NCI-H2171 treated with DMSO at 0.1 percent for 48 hours (cell line): ENCODE results near the gene PRIMPOL.
"Not testable (repeated sequence)": the region's sequence is repeated elsewhere in the genome, so short reads cannot be mapped to it uniquely, and the experiment has no call there.

ENCODE experiments used
- DNase-seq: peaks from one replicate; lab custom pipeline; 2025; lab: John Stamatoyannopoulos, UW

PRIMPOL gene, protein sequence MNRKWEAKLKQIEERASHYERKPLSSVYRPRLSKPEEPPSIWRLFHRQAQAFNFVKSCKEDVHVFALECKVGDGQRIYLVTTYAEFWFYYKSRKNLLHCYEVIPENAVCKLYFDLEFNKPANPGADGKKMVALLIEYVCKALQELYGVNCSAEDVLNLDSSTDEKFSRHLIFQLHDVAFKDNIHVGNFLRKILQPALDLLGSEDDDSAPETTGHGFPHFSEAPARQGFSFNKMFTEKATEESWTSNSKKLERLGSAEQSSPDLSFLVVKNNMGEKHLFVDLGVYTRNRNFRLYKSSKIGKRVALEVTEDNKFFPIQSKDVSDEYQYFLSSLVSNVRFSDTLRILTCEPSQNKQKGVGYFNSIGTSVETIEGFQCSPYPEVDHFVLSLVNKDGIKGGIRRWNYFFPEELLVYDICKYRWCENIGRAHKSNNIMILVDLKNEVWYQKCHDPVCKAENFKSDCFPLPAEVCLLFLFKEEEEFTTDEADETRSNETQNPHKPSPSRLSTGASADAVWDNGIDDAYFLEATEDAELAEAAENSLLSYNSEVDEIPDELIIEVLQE

GRCh38 chr4:184649026-184649970 is at the start of gene PRIMPOL, which contains the start of gene CASP3:
TSS of gene PRIMPOL (plus strand) at chr4:184649738. CDS start at chr4:184657141, 7,403 bp downstream.
TSS of gene CASP3 (minus strand) at chr4:184649447. CDS start at chr4:184638453, 10,994 bp downstream.
- DNase-seq, result peak; percentile 84

- DNase-seq, result not testable (repeated sequence)
Measured at GRCh38 chr4:184600982-184601381, 48.6 kb upstream of the PRIMPOL start.

DNA sequence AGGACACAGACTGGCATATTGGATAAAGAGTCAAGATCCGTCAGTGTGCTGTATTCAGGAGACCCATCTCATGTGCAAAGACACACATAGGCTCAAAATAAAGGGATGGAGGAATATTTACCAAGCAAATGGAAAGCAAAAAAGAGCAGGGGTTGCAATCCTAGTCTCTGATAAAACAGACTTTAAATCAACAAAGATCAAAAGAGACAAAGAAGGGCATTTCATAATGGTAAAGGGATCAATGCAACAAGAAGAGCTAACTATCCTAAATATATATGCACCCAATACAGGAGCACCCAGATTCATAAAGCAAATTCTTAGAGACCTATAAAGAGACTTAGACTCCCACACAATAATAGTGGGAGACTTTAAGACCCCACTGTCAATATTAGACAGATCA is 46.7 kb upstream of the PRIMPOL start:
- not testable (repeated sequence) for DNase-seq

GRCh38 chr4:184607429-184607828 is 42.1 kb upstream of the PRIMPOL start:
- DNase-seq, result not testable (repeated sequence)

DNA sequence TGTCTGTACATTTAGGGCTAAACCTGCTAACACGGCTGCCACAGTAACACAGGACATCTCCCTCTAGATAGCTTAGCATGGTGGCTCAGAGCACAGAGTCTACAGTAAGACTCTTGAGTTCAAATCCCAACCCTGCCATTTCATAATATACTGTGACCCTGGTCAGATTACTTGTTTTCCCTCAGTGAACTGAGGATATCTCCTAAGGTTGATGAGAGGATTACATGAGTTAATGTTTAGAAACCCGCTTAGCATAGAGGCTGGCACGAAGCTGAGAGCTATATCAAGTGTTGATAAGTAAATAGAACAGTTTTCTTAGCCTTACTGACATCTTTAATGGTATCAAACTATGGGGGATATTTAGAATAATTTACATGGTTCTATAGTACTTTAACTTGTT is 37.5 kb upstream of the PRIMPOL start:
- DNase-seq, result no peak

DNA sequence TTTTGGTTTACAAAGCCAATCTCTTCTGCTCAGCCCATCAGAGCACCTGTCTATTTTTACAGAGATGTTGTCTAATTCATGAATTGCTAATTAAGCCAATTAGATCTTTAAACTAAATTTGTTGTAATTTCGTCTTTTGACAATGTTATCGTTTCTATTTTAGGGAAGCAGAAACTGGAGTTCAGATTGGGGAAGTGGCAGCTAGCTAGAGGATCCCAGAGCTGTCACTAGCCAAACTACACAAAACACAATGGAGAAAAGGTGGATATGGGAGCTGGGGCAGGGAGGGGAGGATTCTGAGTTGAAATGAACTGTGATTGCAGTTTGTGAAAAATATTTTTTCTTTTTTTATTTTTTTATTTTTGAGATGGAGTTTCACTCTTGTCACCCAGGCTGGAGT is 36.1 kb upstream of the PRIMPOL start:
- DNase-seq, result no peak

DNA sequence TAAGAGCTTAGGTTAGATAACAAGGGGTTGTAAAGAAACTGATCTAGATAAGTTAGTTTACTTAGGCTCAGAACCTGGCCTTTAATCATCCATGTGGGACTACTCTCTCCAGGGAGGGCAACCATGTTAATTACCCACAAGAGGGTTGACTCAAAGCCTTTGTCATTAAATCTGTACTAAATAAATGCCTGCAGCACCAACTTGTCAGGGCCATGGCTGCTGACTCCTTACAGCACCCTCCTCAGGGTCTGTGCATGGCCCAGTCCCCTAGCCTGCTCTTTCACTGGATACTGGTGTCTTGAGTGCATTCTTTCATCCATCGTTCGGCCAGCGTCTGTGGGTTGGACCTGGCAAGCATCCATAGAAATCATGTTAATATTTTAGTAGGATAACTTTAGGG is 35.0 kb upstream of the PRIMPOL start:
- no peak for DNase-seq

DNA sequence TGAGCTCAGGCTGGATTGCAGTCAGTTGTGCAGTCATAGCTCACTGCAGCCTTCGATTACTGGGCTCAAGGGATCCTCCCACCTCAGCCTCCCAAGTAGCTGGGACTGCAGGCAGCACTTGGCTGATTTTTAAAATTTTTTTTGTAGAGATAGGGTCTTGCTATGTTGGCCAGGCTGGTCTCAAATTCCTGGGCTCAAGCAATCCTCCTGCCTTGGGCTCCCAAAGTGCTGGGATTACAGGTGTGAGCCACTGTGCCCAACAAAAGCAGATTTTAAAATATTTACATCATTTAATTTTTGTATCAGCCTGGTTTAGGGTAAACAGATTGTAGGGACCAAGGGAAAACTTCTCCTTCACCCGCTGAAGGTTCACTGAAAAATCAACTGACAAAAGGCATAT is 33.4 kb upstream of the PRIMPOL start:
- not testable (repeated sequence) for DNase-seq

DNA sequence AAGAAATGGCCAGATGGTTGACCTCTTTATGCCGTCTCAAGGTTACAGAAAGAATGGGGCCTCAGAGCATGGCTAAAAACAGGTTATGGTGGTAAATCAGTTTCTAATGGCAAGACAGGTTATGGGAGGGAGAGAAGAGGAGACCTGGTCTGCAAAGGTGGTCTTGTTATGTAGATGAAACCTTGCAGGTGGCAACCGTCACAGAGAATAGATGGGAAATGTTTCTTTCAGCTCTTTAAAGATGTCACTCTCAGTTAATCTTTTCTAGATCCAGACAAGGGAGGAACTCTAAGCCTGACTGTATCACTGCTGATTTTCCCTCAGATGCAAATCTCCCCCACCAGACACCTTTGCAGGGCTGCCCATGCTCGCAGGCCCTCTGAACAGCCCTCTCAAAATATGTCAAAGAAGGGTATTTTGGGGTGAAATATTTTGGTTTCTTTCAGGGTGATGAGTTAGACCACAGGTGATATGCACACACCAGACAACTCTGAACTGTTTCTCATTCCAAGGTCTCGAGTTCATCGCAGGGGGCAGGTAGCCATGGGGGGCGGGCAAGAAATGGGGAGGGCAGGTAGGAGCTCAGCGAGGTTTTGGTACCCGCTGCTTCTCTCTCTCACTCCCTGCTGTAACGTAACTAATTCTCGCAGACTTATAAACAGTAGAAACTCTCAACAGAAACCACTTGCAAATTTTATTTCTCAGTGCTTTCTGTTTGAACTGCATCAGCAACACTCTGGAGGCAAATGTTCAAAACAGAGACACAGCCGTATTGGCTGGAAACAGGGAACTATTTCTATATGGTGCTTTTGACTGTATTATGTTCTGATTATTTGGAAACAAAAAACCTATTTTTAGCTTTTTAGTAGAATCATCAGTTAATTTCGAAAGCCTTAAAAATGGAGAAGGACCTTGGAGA is 32.6 kb upstream of the PRIMPOL start:
- DNase-seq, result no peak

GRCh38 chr4:184617600-184618196 is 31.8 kb upstream of the PRIMPOL start:
- DNase-seq, result no peak

DNA sequence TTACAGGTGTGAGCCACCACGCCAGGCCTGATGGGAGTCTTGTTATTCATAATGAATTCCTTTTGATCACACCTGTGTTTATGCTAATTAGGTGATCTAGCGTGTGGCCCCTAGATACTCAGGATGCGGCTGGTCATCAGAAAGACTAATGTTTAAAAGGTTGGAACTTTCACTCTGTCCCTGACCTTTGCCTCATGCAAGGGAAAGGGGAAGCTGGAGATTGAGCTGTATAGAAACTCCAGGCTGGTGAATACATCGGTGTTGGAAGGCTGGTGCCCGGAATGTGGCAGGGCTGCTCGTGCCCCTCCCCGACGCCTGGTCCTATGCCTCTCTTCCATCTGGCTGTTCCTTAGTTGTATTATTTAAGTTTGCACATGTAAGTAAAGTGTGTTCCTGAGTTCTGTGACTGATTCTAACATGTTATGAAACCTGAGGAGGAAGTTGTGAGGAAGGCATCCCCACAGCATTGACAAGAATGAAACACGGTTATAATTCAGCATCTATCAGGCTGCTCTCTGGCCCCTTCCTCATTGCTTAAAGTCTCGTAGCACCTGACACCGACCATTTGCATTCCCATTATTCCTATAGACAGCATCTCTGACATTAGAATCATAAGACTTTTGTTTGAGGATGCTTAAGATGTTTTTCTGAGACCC is 29.2 kb upstream of the PRIMPOL start:
- DNase-seq, result no peak

DNA sequence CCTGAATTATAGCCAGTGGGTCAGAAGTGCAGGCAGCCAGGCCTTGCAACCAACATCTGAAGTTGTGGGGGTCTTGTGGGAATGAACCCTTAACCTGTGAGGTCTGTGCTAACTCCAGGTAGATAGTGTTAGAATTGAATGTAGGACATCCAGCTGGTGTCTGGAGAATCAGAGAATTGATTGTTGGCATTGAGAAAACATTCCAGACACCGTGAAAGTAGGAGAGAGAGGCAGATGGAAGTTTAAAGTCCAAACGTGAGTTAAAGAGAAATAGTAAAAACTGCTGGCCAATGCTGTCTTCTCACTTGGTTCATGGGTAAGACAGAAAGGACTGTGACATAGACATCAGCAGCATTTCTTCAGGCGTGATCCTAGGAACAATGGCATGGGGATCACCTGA is 28.0 kb upstream of the PRIMPOL start:
- DNase-seq, result no peak

DNA sequence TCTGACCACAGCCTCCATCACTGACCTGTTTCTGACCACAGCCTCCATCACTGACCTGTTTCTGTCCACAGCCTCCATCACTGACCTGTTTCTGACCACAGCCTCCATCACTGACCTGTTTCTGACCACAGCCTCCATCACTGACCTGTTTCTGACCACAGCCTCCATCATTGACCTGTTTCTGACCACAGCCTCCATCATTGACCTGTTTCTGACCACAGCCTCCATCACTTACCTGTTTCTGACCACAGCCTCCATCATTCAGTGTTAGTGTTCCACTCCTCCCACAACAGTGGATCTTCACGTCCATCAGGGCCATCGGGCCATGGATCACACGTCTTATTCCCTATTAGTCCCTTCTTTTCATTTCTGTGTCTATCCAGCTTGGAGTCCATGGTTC is 25.0 kb upstream of the PRIMPOL start:
- not testable (repeated sequence) for DNase-seq

DNA sequence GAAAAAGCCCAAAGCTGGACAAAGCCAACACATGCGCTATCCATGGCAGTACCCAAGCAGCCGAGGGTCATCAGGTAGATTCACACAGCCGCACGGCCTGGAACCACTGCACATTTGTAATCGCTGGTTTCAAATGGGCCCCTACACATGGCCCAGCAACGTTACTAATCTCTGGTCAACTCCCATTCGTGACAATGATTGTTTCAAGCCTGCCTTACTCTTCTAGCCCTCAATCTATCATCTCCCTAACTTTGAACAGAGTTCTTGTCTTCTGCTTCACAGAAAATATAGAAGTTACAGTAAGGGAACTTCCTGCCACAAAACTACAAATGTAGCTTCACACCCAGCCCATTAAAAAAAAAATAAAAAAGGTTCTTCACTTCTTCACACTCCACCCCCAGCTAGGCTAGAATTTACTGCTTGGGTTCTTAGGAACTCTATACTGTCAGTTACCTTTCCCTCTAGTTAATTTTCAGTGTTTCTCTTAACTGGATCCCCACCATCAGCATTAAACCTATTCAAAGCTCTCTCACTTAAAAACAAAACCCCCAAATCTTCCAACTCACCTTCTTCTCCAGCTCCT is 24.5 kb upstream of the PRIMPOL start:
- DNase-seq, result no peak

GRCh38 chr4:184625783-184626596 is 23.5 kb upstream of the PRIMPOL start:
- not testable (repeated sequence) for DNase-seq

GRCh38 chr4:184628103-184628502 is 21.4 kb upstream of the PRIMPOL start:
- DNase-seq, result no peak

DNA sequence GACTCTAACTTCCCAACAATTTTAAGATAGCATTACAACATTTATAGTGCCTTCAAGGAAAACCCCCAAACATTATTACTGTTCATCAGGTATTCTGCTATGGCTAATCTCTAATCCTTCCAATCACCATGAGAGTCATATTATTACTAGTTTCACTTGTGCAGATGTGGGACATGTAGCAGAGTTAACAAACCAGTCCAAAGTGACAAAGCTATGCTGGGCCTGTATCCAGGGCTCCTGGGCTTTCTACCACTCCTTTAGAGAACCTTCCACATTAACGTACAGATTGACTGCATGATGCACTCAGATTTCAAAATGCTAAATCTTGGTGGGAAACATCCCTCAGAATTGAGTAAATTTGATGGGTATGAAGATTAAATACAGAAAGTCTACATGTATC is 16.7 kb upstream of the PRIMPOL start:
- DNase-seq, result no peak

DNA sequence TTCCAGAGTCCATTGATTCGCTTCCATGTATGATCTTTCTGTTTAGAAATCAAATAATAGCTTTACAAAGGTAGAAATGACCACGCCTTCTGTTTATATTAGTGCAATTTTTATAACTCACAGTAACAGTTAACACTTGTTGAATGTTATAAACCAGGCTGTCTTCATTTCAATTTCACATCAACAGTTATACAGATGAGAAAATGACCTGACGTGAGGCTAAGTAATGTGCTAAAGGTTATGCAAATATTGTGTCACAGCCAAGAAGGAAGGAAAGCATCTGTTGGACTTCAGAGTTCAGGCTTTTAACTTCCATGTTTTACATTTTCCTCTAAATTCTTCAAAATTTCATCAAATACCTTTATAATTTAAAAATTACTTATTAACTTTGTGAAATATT is 14.2 kb upstream of the PRIMPOL start:
- no peak for DNase-seq

DNA sequence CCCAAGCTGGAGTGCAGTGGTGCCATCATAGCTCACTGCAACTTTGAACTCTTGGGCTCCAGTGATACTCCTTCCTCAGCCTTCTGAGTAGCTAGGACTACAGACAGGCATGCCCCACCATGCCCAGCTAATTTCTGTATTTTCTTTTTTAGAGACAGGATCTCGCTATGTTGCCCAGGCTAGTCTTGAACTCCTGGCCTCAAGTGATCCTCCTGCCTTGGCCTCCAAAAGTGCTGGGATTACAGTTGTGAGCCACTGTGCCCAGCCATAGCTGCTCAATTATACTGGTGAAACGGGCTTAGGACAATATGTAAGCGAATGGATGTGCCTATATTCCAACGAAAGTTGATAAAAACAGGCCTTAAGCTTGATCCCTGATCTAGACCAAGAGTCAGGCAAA is 13.4 kb upstream of the PRIMPOL start:
- DNase-seq, result no peak
